Ovary (tissue), 3 donors: ENCODE measurements around the gene RNF166.

Experiments used
- CTCF ChIP-seq, 3 donors: fragments of 450-650 bp in 2 of 3; fragments of 200-600 bp in 1 of 3; IDR thresholded peaks; one replicate each; pipeline versions ENCODE4 v1.5.1 to v1.8.0; 2016 to 2022; ENCODE audit warnings: antibody characterized with exemption in 3 of 3, mild to moderate bottlenecking in 1 of 3
- POLR2A ChIP-seq: fragments of 450-650 bp; IDR thresholded peaks from one replicate; pipeline ENCODE4 v1.6.1; 2017; ENCODE audit warnings: antibody characterized with exemption, mild to moderate bottlenecking, moderate library complexity
- donor health status: DM: no; HTN: no; CAD: no.

DNA sequence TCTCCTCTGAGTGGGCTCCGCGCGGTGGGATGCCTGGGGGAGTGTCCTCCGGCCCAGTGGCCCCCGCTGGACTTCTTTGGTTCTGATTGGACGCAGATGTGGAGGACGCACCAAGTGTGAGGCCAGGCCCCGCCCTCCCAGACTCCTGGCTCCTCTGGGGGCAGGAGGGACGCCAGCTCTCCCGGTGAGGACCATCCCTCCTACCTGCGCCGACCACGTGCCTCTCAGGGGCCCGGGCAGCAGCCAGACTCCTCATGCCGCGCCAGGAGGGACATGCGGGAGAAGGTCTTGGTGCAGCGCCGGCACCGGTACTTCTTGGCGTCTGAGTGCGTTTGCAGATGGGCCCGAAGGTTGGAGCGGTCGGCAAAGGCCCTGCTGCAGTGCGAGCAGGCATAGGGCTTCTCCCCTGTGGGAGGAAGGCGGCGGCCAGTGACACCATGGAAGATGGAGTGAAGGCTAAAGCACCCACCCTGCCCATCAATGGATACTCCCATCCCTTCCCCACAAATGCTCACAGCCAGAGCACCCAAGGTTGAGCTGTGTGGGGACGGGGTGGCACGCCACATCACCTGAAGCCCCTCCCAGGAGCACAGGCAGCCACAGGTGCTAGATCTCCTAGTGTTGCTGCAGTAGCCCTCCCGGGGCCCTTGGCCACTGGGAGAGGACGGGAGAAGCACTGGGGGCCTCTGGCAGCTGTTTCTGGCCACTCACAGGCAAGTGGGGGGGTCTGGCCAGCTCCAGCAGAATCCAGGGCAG is 27.8 kb downstream of the RNF166 start:
- no peak for TF ChIP-seq POLR2A
- no peak for TF ChIP-seq CTCF (IDR thresholded peaks at IDR 0.05)
